IMR-90 (cell line): ENCODE data around the gene CHI3L1. TPM values are rescaled to one million over a fixed set of nuclear protein-coding genes. Genes with fewer than 3 reads are reported as not detected.
A peak's percentile ranks its signal among the peaks of the same experiment; 100 is the strongest.

Source experiments
- ATAC-seq: fragments of 200-7000 bp; cut with Tn5 transposase; 2 replicates; pipeline ENCODE4 v1.9.1; 2020; ENCODE audit warnings: low read depth, mild to moderate bottlenecking, moderate library complexity
- BruUV-seq: library from RNA; stranded (reverse); fragments of 400-500 nt; replicated peaks from 2 replicates; lab custom pipeline; 2021; lab: Mats Ljungman, UMichigan
- CTCF ChIA-PET: fragments of 300-600 bp; formaldehyde crosslinking; extraction: SDS; loops from one replicate; lab custom pipeline; 2021; ENCODE audit warnings: antibody characterized with exemption; lab: Yijun Ruan, JAX
- POLR2A ChIA-PET: fragments of 300-600 bp; sonication (Branson Sonifier 250); formaldehyde crosslinking; loops from one replicate; lab custom pipeline; 2022; ENCODE audit warnings: antibody characterized with exemption; ENCODE audit not compliant: unreplicated experiment; lab: Charles Lee
- DNase-seq: peaks from one replicate; pipeline ENCODE4 v3.0.0; 2013
- H2AFZ ChIP-seq: replicated peaks from 2 replicates; pipeline ENCODE3; 2013; ENCODE audit warnings: low read length, mild to moderate bottlenecking; ENCODE audit not compliant: poor library complexity
- H2AK5ac ChIP-seq: 2 replicates; pipeline ENCODE4 v1.6.1; 2013; ENCODE audit warnings: low read depth, low read length, inconsistent platforms
- H2AK9ac ChIP-seq: replicated peaks from 2 replicates; pipeline ENCODE3; 2013; ENCODE audit warnings: mild to moderate bottlenecking, low read depth, low read length, moderate library complexity; ENCODE audit not compliant: poor library complexity
- H2BK120ac ChIP-seq: 2 replicates; pipeline ENCODE4 v1.6.1; 2013; ENCODE audit warnings: low read depth, low read length, inconsistent platforms
- H2BK15ac ChIP-seq: 3 replicates; pipeline ENCODE4 v1.6.1; 2013; ENCODE audit warnings: low read depth, low read length, inconsistent platforms
- H2BK20ac ChIP-seq: 2 replicates; pipeline ENCODE4 v1.6.1; 2013; ENCODE audit warnings: low read depth, mild to moderate bottlenecking, inconsistent platforms, low read length, moderate library complexity
- H2BK5ac ChIP-seq: 2 replicates; pipeline ENCODE4 v1.6.1; 2013; ENCODE audit warnings: mild to moderate bottlenecking, low read depth, low read length, inconsistent platforms; ENCODE audit not compliant: poor library complexity, severe bottlenecking
- H3K14ac ChIP-seq: replicated peaks from 2 replicates; pipeline ENCODE4 v1.6.1; 2013; ENCODE audit warnings: low read depth, low read length, inconsistent platforms
- H3K18ac ChIP-seq: 2 replicates; pipeline ENCODE4 v1.6.1; 2013; ENCODE audit warnings: low read depth, low read length, control low read depth
- H3K23ac ChIP-seq: 2 replicates; pipeline ENCODE4 v1.6.1; 2013; ENCODE audit warnings: low read depth, low read length, inconsistent platforms
- H3K27ac ChIP-seq: 2 replicates; pipeline ENCODE4 v1.5.1; 2013; ENCODE audit warnings: mild to moderate bottlenecking, control low read depth, low read length; ENCODE audit not compliant: insufficient read depth
- H3K27me3 ChIP-seq: 2 replicates; pipeline ENCODE4 v1.6.1; 2013; ENCODE audit warnings: low read length; ENCODE audit not compliant: control insufficient read depth, insufficient read depth
- H3K36me3 ChIP-seq: 2 replicates; pipeline ENCODE4 v1.6.1; 2013; ENCODE audit warnings: low read length, mixed read lengths; ENCODE audit not compliant: control insufficient read depth, insufficient read depth
- H3K4ac ChIP-seq: 2 replicates; pipeline ENCODE4 v1.6.1; 2013; ENCODE audit warnings: low read depth, low read length, inconsistent platforms
- H3K4me1 ChIP-seq: 2 replicates; pipeline ENCODE4 v1.6.1; 2013; ENCODE audit warnings: low read length, mixed read lengths; ENCODE audit not compliant: control insufficient read depth, insufficient read depth
- H3K4me2 ChIP-seq: 2 replicates; pipeline ENCODE4 v1.6.1; 2013; ENCODE audit warnings: low read depth, mild to moderate bottlenecking, control low read depth, low read length, moderate library complexity
- H3K4me3 ChIP-seq: 2 replicates; pipeline ENCODE4 v1.5.1; 2013; ENCODE audit warnings: low read depth, mild to moderate bottlenecking, control low read depth, low read length, moderate library complexity; ENCODE audit not compliant: insufficient read depth
- H3K56ac ChIP-seq: 2 replicates; pipeline ENCODE4 v1.6.1; 2013; ENCODE audit warnings: low read length, inconsistent platforms; ENCODE audit not compliant: insufficient read depth; ENCODE audit errors: extremely low read depth
- H3K79me1 ChIP-seq, 2 experiments: 2 replicates each; pipeline ENCODE4 v1.6.1; 2013; ENCODE audit warnings: low read length in 2 of 2, inconsistent platforms in 1 of 2, low read depth in 1 of 2
- H3K9ac ChIP-seq: 2 replicates; pipeline ENCODE4 v1.6.1; 2013; ENCODE audit warnings: low read depth, low read length, control low read depth
- H3K9me1 ChIP-seq: 2 replicates; pipeline ENCODE4 v1.6.1; 2013; ENCODE audit warnings: low read length, inconsistent platforms; ENCODE audit not compliant: insufficient read depth
- H3K9me3 ChIP-seq: 2 replicates; pipeline ENCODE4 v1.6.1; 2013; ENCODE audit warnings: low read length; ENCODE audit not compliant: control insufficient read depth, insufficient read depth
- H4K20me1 ChIP-seq: 2 replicates; pipeline ENCODE4 v1.6.1; 2013; ENCODE audit warnings: low read length, inconsistent platforms; ENCODE audit not compliant: insufficient read depth
- H4K5ac ChIP-seq: 2 replicates; pipeline ENCODE4 v1.6.1; 2013; ENCODE audit warnings: mild to moderate bottlenecking, low read depth, low read length, control low read depth
- H4K8ac ChIP-seq, 2 experiments: 2 replicates each; pipeline ENCODE4 v1.6.1; 2013; ENCODE audit warnings: low read depth in 2 of 2, low read length in 2 of 2, control low read depth in 1 of 2, inconsistent platforms in 1 of 2
- H4K91ac ChIP-seq: 2 replicates; pipeline ENCODE4 v1.6.1; 2013; ENCODE audit warnings: low read depth, low read length, inconsistent platforms; ENCODE audit not compliant: insufficient read depth
- CEBPB ChIP-seq: IDR thresholded peaks from 2 replicates; pipeline ENCODE4 v1.6.1; 2012; ENCODE audit warnings: low read depth, low read length, improper control_type of control experiment
- CTCF ChIP-seq: conservative IDR thresholded peaks from 2 replicates; pipeline ENCODE4 v1.5.1; 2012; ENCODE audit warnings: mild to moderate bottlenecking, low read depth, low read length, improper control_type of control experiment
- MAZ ChIP-seq: IDR thresholded peaks from 2 replicates; pipeline ENCODE4 v1.6.1; 2012; ENCODE audit warnings: low read depth, mild to moderate bottlenecking, low read length, improper control_type of control experiment, moderate library complexity, borderline replicate concordance
- NFE2L2 ChIP-seq: fragments of 150-350 bp; IDR thresholded peaks from 2 replicates; pipeline ENCODE4 v1.6.1; 2016; ENCODE audit warnings: low read depth, mild to moderate bottlenecking, low read length
- RCOR1 ChIP-seq: IDR thresholded peaks from 2 replicates; pipeline ENCODE4 v1.6.1; 2012; ENCODE audit warnings: mild to moderate bottlenecking, low read length, improper control_type of control experiment; ENCODE audit not compliant: insufficient replicate concordance
- RFX5 ChIP-seq: IDR thresholded peaks from 2 replicates; pipeline ENCODE4 v1.8.0; 2012; ENCODE audit warnings: low read depth, mild to moderate bottlenecking, low read length, moderate library complexity
- WGBS, 2 experiments: methylation state at CpG; one replicate each; pipeline versions ENCODE4 v1.1.5 to v1.1.7; 2013; ENCODE audit warnings: missing lambda C conversion rate in 2 of 2; ENCODE audit not compliant: insufficient read length in 1 of 2; ENCODE audit errors: extremely low coverage in 2 of 2; 5-methylcytosine and 5-hydroxymethylcytosine counted together
- dilution Hi-C: fragments of 300-500 bp; cut with HindIII; formaldehyde crosslinking; loops from one replicate; pipeline ENCODE4 v1.14.3; 2018; ENCODE audit warnings: low sequenced_read_pairs; ENCODE audit not compliant: unreplicated experiment
- in situ Hi-C: fragments of 300-500 bp; cut with MboI; formaldehyde crosslinking; loops from 3 replicates; pipeline ENCODE4 v1.14.3; 2019; ENCODE audit warnings: low sequenced_read_pairs, inconsistent platforms, mixed read lengths
- intact Hi-C: fragments of 100-400 bp; cut with micrococcal nuclease; formaldehyde crosslinking; loops from 2 replicates; pipeline ENCODE4 v1.10.0; 2022
- polyA plus RNA-seq, 3 experiments: library from polyadenylated mRNA; depleted of rRNA; stranded (reverse); fragments of >200 nt; gene quantifications; 2 replicates each; pipeline ENCODE4 v1.2.3, GENCODE V29; 2012; ENCODE audit warnings: low replicate concordance in 1 of 3
- total RNA-seq: library from RNA; depleted of rRNA; stranded (reverse); fragments of >200 nt; gene quantifications from 2 replicates; pipeline ENCODE4 v1.2.3, GENCODE V29; 2012

Gene CHI3L1
- total and polyA plus RNA-seq, 2 of the 4 experiments (the other 2 are of a cell fraction) = 0.17 TPM; not detected in 1

DNA sequence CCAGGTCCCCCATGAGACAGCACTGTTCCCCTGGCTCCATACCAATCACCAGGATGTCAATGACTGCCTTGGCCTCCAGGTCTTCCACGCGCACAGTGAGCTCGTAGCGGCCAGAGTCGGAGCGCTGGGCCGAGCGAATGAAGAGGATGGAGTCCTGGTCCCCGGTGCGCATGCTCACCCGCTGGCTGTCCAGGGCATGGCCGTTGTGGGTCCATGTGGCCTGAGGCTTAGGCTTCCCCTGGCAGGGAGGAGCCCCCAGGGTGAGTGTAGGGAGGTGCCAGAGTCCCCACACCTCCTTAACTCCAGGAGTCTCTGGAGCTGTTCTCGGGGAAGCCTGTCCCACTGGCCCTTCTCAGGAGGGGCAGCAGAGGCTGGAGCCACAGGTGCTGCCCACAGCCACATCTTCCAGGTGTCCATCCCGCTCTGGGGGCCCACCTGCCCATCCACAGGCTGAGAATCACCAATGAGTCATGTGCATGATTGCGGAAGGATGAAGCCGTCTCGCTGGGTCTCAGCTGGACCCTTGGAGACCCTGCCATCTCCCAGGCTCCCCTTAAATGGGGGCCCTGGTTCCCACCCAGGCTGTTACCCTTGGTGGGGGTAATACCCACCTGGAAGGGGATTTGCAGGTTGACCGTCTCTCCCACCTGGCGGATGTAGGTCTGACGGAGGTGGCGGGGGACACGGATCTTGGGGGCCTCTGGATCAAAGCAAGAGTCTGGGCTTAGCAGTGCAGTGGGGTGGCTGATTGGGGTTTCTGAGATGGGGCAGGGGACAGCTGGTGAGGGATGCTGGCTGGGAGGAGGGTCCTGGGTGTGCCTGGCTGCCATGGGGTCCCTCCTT lies 14.9 kb downstream of the CHI3L1 start:
- H4K20me1 ChIP-seq = no peaks in the 10 kb centered on the region
- H3K4me1 ChIP-seq = peaks cover 8% of the 10 kb centered on the region
- H3K4me3 ChIP-seq = no peak overlapping the region
- no peak overlapping the region for H3K18ac ChIP-seq
- peaks cover 2% of the 10 kb centered on the region; the same call in 1 of the 2 replicates for H3K27me3 ChIP-seq
- H3K14ac ChIP-seq = no peak overlapping the region
- ChIA-PET CTCF (interaction anchor here (0.7 to 2.9 kb wide), 5 partner anchors 15 to 132 kb away, joined by 3 to 20 read pairs (median 5); no protein-coding TSS in a partner anchor), POLR2A (no interaction called here)
- no peak overlapping the region for H3K9ac ChIP-seq
- peak overlapping the region; percentile 23 for H2AFZ ChIP-seq
- H2BK5ac ChIP-seq = no peak overlapping the region
- DNase-seq (no peak), ATAC-seq (no peak)
- no peak overlapping the region for H2BK15ac ChIP-seq
- no peak overlapping the region for H3K23ac ChIP-seq
- no peak overlapping the region for H3K27ac ChIP-seq
- 0 out of 2 replicates have a peak, but pooled peaks cover 2% of the 10 kb centered on the region for H3K9me1 ChIP-seq
- H4K91ac ChIP-seq = no peak overlapping the region
- intact Hi-C loops = no loop called here
- 94% methylated on average over 6 of the region's 22 CpGs; no CpG with 5 or more reads in 1 of the 2 experiments for WGBS, 2 experiments
- H3K36me3 ChIP-seq = no peaks in the 10 kb centered on the region
- no peak overlapping the region for H4K5ac ChIP-seq
- H2BK120ac ChIP-seq = no peak overlapping the region
- H3K9me3 ChIP-seq = no peaks in the 10 kb centered on the region
- H2BK20ac ChIP-seq = no peak overlapping the region
- no peaks in the 10 kb centered on the region for H3K79me1 ChIP-seq
- H3K4me2 ChIP-seq = no peak overlapping the region
- H3K4ac ChIP-seq = no peak overlapping the region
- no peak overlapping the region for H2AK9ac ChIP-seq
- H4K8ac ChIP-seq = no peak overlapping the region
- H3K56ac ChIP-seq = no peak overlapping the region
- dilution Hi-C loops = no loop called here
- in situ Hi-C loops = no loop called here
- no peak for TF ChIP-seq RFX5
- no peak for TF ChIP-seq CTCF
- TF ChIP-seq MAZ = no peak
- TF ChIP-seq NFE2L2 = no peak
- TF ChIP-seq CEBPB = no peak
- TF ChIP-seq RCOR1 = no peak
- no TSS peak for BruUV-seq
- H2AK5ac ChIP-seq = no peak overlapping the region
